Stimulated activated CD8-positive, alpha-beta memory T cell treated with anti-CD3 and anti-CD28 coated beads, Interleukin-7, amount 100 ng/mL, for 1 hour (primary cell): ENCODE results near the gene GNAI2.
A peak's percentile ranks its signal among the peaks of the same experiment; 100 is the strongest.
"Not testable (repeated sequence)": the region's sequence is repeated elsewhere in the genome, so short reads cannot be mapped to it uniquely, and the experiment has no call there.

Experiments
- DNase-seq, 2 donors: peaks; one replicate each; pipeline ENCODE4 v3.0.0-alpha.2; 2020; ENCODE audit warnings: low read depth in 2 of 2

The GNAI2 gene

DNA sequence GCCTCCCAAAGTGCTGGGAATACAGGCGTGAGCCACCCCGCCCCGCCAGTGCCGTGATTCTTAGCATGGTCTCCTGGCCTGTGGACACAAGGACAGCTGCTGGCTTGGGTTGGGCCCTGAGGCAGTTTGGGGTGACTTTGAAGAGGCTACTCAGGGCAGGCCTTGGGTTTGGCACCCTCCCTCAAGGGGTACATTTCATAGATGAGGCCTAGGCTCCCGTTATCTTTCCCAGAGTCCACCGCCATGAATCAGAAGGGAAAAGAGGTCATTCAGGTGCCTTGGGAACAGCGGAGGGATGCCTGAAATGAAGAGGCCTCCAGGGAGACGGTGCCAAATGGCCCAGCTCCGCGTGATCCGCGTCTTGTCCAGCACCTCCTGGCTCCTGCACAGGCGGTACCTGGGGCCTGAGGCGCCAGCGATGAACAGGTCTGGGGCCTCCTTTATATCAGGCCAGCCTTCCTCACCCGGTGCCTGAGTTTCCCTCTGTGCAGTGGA, 9.3 kb downstream of the GNAI2 start:
- no peak for DNase-seq

- DNase-seq, result peak; percentile 86 to 92
Measured at GRCh38 chr3:50245831-50246516, 10.0 kb downstream of the GNAI2 start.

DNA sequence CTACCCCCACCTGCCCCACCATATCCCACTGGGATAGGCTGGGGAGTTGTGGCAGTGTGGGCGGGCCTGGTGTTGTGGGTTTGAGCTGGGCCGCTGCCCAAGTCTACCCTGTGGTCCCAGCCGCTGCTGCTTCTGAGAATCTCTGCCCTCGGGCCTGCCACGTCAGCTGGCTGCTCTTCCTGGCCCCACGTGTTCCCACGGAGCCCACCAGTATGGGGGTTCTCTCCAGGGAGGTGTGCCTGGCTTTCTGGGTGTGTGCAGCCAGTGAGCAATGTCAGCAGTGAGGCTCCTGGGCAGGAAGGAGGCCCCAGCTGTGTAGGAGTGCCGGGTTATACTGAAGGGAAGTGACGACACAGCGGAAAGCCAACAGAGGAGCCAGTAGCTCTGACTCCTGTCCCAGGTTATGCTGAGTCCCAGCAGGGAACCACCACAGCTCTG, 10.5 kb downstream of the GNAI2 start:
- peak; percentile 48 to 58 for DNase-seq

- DNase-seq, result no peak
Measured at GRCh38 chr3:50248387-50248786, 12.4 kb downstream of the GNAI2 start.

DNA sequence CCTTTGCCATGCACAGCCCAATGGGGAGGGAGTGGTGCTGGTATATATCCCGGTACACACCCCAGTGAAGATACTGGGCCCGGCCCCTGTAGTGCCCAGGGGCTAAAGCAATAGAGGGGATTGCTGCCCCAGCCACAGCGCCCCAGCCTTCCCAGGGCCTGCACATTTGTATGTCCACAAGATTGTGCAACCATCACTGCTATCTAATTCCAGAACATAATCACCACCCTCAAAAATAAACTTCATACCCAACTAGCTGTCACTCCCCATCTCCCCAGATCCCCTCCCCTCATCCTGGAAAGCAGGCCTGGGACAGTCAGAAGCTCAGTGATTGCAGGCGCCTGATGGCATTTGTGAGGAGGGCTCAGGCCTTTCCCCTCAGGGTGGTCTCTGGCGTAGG, 13.5 kb downstream of the GNAI2 start:
- DNase-seq, result no peak

DNA sequence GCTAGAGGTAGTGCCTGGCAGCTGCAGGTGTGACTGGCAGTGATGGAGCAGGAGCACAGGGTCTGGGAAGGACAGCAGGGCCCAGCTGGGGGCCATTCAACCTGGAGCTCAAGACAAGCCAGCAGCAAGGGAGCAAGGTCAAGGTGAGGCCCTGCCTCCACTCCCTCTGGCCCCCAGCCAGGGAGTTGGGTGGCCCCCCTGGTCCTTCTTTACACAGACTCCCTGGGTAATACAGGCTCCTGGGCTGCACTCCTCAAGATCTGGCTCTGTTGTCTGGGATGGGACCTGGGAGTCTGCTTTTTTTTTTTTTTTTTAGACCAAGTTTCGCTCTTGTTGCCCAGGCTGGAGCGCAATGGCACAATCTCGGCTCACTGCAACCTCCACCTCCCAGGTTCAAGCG, 14.5 kb downstream of the GNAI2 start:
- DNase-seq, result no peak

DNA sequence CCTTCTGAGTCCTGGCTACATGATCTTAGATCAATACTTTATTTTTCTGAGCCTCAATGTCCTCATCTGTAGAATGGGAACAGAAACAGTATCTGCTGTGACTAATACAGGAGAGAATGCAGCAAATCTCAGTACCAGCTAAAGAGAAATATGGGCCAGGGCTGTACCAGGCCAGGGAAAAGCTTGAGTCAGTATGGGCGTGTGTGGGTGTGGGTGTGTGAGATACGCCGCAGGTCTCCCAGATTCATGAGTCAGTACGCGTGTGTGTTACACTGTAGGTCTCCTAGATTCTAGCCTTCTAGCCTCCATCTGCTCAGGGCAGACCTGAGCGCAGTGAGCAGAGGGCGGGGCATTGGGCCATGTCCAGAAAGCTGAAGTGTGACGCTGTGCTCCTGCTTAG, 15.2 kb downstream of the GNAI2 start:
- no peak for DNase-seq

GRCh38 chr3:50254577-50255250, 18.7 kb downstream of the GNAI2 start:
- no peak for DNase-seq

- DNase-seq, result no peak
Measured at GRCh38 chr3:50255251-50255615, 19.2 kb downstream of the GNAI2 start.

DNA sequence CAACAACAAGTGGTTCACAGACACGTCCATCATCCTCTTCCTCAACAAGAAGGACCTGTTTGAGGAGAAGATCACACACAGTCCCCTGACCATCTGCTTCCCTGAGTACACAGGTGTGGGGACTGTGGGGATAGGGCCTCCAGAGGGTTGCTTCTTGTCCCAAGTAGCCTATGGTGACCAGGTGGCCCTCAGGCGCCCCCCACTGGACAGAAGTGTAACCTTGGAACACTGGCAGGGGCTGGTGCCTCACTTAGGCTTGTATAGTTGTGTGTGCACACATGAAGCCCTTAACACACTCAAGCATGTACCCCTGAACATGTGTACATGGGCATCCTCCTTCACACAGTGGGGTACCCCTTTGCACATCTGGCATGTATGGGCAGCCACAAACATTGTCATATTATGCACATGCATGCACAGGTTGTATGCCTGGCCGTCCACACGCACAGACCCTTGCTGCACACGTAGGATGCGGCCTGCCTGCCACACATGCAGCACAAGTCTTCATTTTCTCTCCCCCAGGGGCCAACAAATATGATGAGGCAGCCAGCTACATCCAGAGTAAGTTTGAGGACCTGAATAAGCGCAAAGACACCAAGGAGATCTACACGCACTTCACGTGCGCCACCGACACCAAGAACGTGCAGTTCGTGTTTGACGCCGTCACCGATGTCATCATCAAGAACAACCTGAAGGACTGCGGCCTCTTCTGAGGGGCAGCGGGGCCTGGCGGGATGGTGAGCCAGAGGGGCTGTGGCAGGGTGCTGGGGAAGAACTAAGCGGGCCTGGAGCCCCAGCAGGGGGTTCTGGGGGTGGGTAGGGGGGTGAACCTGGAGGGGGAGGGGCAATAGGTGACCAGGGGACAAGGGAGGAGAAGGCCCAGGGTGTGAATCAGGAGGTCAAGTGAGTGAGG, 21.2 kb downstream of the GNAI2 start:
- DNase-seq, result no peak

DNA sequence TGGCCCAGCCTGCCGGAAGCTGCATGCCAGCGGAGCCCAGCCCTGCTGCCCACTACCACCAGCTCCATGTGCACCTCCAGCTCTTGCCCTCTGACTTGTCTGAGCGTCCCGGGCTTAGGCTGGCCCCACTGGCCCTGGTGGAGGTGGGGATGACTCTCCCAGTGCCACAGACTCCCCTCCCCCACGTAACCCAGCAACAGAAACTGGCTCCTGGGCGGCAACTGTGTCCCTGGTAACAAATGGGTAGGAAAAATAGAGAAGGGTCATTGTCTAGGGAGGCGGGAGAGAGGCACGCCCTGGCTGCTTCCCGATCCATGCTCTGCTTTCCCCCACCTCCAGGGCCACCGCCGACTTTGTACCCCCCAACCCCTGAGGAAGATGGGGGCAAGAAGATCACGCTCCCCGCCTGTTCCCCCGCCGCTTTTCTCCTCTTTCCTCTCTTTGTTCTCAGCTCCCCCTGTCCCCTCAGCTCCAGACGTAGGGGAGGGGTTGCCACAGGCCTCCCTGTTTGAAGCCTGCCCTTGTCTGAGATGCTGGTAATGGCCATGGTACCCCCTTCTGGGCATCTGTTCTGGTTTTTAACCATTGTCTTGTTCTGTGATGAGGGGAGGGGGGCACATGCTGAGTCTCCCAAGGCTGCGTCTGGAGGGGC, 22.2 kb downstream of the GNAI2 start:
- DNase-seq, result no peak

GRCh38 chr3:50258979-50259378, 23.0 kb downstream of the GNAI2 start:
- no peak for DNase-seq

GRCh38 chr3:50259432-50260026, 23.5 kb downstream of the GNAI2 start:
- no peak for DNase-seq

GRCh38 chr3:50260027-50260941, 24.3 kb downstream of the GNAI2 start:
- peak; percentile 65 to 69 for DNase-seq

GRCh38 chr3:50260942-50261441, 25.0 kb downstream of the GNAI2 start:
- no peak for DNase-seq

GRCh38 chr3:50261505-50261904, 25.5 kb downstream of the GNAI2 start:
- DNase-seq, result no peak

DNA sequence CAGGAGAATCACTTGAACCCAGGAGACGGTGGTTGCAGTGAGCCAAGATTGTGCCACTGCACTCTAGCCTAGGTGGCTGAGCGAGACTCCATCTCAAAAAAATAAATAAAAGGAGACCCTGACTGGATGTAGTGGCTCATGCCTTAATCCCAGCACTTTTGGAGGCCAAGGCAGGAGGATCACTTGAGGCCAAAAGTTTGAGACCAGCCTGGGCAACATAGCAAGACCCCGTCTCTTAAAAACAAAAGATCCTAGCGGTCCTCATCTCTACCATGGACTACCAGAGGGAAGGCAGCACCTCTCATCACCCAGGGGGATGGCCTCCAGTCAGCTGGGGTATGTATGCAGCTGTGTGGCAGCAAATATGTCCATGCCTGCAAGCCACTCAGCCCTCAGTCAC, 26.2 kb downstream of the GNAI2 start:
- DNase-seq, result not testable (repeated sequence)

DNA sequence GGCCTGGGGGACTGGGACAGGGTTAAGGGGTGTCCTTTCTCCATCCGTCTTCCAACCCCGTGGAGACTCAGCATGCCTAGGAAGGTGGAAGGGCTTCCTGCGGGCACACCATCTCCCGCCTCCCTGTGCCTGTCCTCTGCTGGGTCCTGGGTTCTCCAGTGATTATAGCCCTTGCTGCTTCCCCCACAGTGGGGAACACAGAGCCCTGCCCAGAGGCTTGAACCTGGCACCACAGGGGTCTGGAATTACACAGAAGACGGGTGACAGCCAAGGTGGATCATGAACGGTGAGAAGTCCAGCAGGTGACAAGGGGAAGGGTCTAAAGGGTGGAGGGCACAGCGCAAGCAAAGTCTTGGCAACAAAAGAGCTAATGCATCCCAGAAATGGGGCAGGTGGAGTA, 26.8 kb downstream of the GNAI2 start:
- DNase-seq, result no peak

- no peak for DNase-seq
Measured at GRCh38 chr3:50263478-50264382, 27.7 kb downstream of the GNAI2 start.
